ENCODE measurements around the gene FREM2.

GRCh38 chr13:38703255-38703654, 16.4 kb downstream of the FREM2 start:
- no peak for TF ChIP-seq POLR2A (IDR thresholded peaks at IDR 0.05)
- TF ChIP-seq CTCF (IDR thresholded peaks at IDR 0.05): no peak

Data from testis (tissue), 2 donors.